DMS 273 treated with DMSO at 0.1 percent for 48 hours (cell line): ENCODE results near the gene GRHL1.

Experiments used
- DNase-seq: peaks from one replicate; lab custom pipeline; 2025; lab: John Stamatoyannopoulos, UW

The GRHL1 gene

GRCh38 chr2:10042301-10043161, 91.0 kb downstream of the GRHL1 start:
- no peak for DNase-seq

DNA sequence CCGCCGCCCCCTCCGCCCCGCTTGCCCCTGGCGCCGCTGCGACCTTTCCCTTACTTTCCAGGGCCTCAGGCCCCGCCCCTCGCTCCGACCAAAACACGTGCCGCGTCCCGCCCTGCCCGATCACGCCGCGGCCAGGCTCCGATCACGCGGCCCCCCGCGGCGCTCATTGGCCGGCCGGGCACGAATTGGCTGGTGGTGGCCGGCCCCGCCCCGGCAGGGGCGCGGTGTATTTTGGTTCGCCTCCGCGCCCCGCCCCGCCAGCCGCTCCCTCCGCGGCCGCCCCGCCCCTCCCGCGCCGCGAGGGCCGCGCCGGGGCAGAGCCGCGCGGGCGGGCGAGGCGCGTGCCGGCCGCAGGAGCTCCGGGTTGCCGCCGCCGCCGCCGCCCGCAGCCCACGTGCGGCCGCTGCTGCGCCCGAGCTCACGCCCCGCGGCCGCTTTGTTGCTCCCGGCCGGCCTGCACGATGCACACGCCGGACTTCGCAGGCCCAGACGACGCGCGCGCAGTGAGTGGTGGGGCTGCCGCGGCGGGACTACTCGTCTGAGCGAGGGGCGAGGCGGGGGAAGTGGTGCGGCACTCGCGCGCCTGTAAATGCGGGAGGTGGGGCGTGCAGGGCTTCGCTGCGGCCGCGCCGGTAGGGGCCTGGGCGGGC, 91.9 kb downstream of the GRHL1 start, which contains the start of gene KLF11:
Gene KLF11 (plus strand): TSS at position 295 of the 650 bp plus-strand sequence. CDS start 167 bp downstream, at position 462.
- DNase-seq: peak; percentile 59

DNA sequence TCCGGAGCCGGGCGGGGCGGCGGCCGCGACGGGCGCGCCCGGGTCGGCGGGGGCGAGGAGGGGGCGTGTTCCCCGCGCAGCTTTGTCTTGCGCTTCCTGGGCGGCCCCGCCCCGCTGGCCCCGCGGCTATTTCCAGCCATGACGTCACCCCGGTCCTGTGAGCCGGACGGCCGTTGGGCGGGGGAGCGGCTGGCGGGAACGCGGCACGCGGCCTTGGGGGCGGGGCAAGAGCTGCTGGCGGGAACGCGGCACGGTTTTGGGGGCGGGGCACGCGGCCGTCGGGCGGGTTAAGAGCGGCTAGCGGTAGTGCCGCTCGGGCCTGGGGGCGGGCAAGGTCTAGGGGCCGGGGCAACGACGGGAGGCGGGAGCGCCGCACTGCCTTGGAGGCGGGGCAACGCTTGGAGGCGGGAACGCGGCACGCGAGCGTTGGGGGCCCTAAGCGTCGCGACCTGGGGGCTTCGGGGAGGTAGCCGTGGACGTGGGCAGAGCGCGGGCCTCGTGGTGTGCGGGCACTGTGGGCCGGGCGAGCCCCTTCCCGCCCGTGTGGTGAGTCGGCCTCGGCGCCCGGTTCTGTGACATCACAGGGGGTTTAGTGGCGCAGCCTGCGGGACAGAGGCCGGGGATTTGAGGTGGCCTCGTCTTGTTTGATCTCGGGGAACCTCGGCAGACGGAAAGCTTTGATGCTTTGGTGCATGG, 92.6 kb downstream of the GRHL1 start:
- peak; percentile 38 for DNase-seq

GRCh38 chr2:10045561-10046355, 94.3 kb downstream of the GRHL1 start:
- no peak for DNase-seq

- no peak for DNase-seq
These were observed 95.4 kb downstream of the GRHL1 start for GRCh38 chr2:10046931-10047330.

DNA sequence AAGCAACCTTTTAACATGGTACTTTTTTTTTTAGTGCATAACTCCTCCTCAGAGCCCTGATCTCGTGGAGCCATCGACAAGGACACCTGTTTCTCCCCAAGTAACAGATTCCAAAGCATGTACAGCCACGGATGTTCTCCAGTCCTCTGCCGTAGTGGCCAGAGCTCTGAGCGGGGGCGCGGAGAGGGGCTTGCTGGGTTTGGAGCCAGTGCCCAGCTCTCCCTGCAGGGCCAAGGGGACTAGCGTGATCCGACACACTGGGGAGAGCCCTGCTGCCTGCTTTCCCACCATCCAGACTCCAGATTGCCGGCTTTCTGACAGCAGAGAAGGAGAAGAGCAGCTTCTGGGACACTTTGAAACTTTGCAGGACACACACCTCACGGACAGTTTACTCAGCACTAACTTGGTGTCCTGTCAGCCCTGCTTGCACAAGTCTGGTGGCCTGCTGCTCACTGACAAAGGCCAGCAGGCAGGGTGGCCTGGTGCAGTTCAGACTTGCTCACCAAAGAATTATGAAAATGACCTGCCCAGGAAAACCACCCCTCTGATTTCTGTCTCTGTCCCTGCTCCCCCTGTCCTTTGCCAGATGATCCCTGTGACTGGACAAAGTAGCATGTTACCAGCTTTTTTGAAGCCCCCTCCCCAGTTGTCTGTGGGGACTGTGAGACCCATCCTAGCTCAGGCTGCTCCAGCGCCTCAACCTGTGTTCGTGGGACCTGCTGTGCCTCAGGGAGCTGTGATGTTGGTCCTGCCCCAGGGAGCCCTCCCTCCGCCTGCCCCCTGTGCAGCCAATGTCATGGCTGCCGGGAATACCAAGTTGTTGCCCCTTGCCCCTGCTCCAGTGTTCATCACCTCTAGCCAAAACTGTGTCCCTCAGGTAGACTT, 96.4 kb downstream of the GRHL1 start:
- DNase-seq: no peak

DNA sequence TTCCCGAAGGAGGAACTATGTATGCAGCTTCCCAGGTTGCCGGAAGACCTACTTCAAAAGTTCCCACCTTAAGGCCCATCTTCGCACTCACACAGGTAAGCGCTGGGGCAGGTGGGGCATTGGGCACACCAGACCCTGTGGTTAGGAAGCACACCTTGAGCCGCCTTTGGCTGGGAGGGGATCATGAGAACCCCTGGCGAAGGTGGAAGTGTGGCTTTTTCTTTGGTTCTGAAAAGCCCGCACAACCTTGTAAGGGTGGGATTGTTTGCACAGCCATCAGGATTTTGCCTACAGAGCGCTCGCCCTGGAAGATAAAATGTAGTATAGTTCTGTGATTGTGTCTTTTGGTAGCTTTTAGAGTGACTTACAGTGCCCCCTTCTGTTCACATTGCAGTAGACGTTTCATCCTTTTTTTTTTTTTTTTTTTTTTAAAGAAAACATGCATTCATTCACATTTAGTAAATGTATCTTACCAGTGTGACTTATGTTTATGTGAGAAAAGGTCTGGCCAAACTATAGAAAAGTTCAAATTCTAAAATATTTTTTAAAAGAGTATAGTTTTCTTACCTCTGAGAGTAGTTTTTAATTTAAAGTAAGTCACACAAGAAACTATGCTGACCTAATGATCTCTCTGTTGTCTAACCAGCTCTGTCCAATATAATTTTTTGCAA, 97.1 kb downstream of the GRHL1 start:
- DNase-seq: peak; percentile 35
